WERI-Rb-1 (cell line): ENCODE results near the gene ZNF429.
"Not testable (repeated sequence)": the region's sequence is repeated elsewhere in the genome, so short reads cannot be mapped to it uniquely, and the experiment has no call there.

ENCODE experiments used
- DNase-seq: peaks from one replicate; pipeline ENCODE4 v3.0.0-alpha.2; 2020
- H3K27ac ChIP-seq: fragments of 250-450 bp; sonication (Bioruptor Pico); 2 replicates; pipeline ENCODE4 v1.5.1; 2020; ENCODE audit warnings: mild to moderate bottlenecking, moderate library complexity
- H3K27me3 ChIP-seq: fragments of 250-450 bp; sonication (Bioruptor Pico); 2 replicates; pipeline ENCODE4 v1.5.1; 2021; ENCODE audit warnings: mild to moderate bottlenecking, low read depth, moderate library complexity; ENCODE audit not compliant: insufficient read depth, severe bottlenecking
- H3K36me3 ChIP-seq: fragments of 250-450 bp; sonication (Bioruptor Pico); 2 replicates; pipeline ENCODE4 v1.5.1; 2020; ENCODE audit warnings: mild to moderate bottlenecking, moderate library complexity
- H3K4me3 ChIP-seq: 2 replicates; pipeline ENCODE4 v1.5.1; 2011; ENCODE audit warnings: low read depth, mild to moderate bottlenecking, control low read depth, low read length
- H3K9me3 ChIP-seq: fragments of 250-450 bp; sonication (Bioruptor Pico); 2 replicates; pipeline ENCODE4 v1.5.1; 2021; ENCODE audit warnings: mild to moderate bottlenecking, moderate library complexity; ENCODE audit not compliant: severe bottlenecking
- CTCF ChIP-seq: IDR thresholded peaks from 2 replicates; pipeline ENCODE4 v1.5.1; 2011; ENCODE audit warnings: low read depth, mild to moderate bottlenecking, control low read depth, inconsistent platforms, low read length

ZNF429 gene

GRCh38 chr19:21532904-21533303 is 27.5 kb downstream of the ZNF429 start:
- H3K4me3 ChIP-seq: no peak overlapping the region
- no peak for TF ChIP-seq CTCF
- H3K27me3 ChIP-seq: no peaks in the 10 kb centered on the region
- no peak overlapping the region for H3K27ac ChIP-seq
- DNase-seq: no peak
- peaks cover 10% of the 10 kb centered on the region for H3K9me3 ChIP-seq
- peaks cover 27% of the 10 kb centered on the region for H3K36me3 ChIP-seq

- H3K4me3 ChIP-seq, H3K27me3 ChIP-seq, DNase-seq, H3K27ac ChIP-seq: not testable (repeated sequence)
- peaks cover 14% of the 10 kb centered on the region for H3K36me3 ChIP-seq
- peaks cover 10% of the 10 kb centered on the region for H3K9me3 ChIP-seq
Measured at GRCh38 chr19:21536741-21537290, 31.4 kb downstream of the ZNF429 start.

GRCh38 chr19:21559444-21559843 is 54.0 kb downstream of the ZNF429 start:
- no peaks in the 10 kb centered on the region for H3K27me3 ChIP-seq
- TF ChIP-seq CTCF: no peak
- peak; percentile 12 for DNase-seq
- no peaks in the 10 kb centered on the region for H3K36me3 ChIP-seq
- H3K9me3 ChIP-seq: peaks cover 5% of the 10 kb centered on the region
- H3K27ac ChIP-seq: no peak overlapping the region
- no peak overlapping the region for H3K4me3 ChIP-seq

GRCh38 chr19:21564406-21564805 is 59.0 kb downstream of the ZNF429 start:
- Histone ChIP-seq H3K4me3 (no peak overlapping the region), H3K9me3 (peaks cover 3% of the 10 kb centered on the region), H3K27me3 (no peaks in the 10 kb centered on the region), H3K27ac (no peak overlapping the region), H3K36me3 (no peaks in the 10 kb centered on the region)
- TF ChIP-seq CTCF: no peak
- no peak for DNase-seq

- H3K36me3 ChIP-seq: no peaks in the 10 kb centered on the region
- TF ChIP-seq CTCF: no peak
- H3K27ac ChIP-seq: no peak overlapping the region
- no peaks in the 10 kb centered on the region for H3K27me3 ChIP-seq
- H3K4me3 ChIP-seq: no peak overlapping the region
- peaks cover 3% of the 10 kb centered on the region for H3K9me3 ChIP-seq
- DNase-seq: no peak
Measured at GRCh38 chr19:21566073-21566472, 60.7 kb downstream of the ZNF429 start.

- H3K36me3 ChIP-seq, H3K27me3 ChIP-seq, H3K4me3 ChIP-seq, H3K9me3 ChIP-seq: not testable (repeated sequence)
- peak overlapping the region; percentile 54 for H3K27ac ChIP-seq
- peak; percentile 18 for DNase-seq
Measured at GRCh38 chr19:21567806-21568205, 62.4 kb downstream of the ZNF429 start.

GRCh38 chr19:21568816-21569493 is 63.6 kb downstream of the ZNF429 start:
- H3K27me3 ChIP-seq: no peaks in the 10 kb centered on the region
- no peaks in the 10 kb centered on the region for H3K36me3 ChIP-seq
- H3K9me3 ChIP-seq: peaks cover 3% of the 10 kb centered on the region
- no peak for TF ChIP-seq CTCF
- H3K4me3 ChIP-seq: peak overlapping the region; percentile 49
- peak; percentile 74 for DNase-seq
- peak overlapping the region; percentile 75 for H3K27ac ChIP-seq
